RWPE1 (cell line): ENCODE data around the gene DAGLA.

Experiments used
- CTCF ChIA-PET: fragments of 350-600 bp; sonication (Branson Sonifier 250); formaldehyde crosslinking; extraction: SDS; loops from one replicate; lab custom pipeline; 2021; lab: Yijun Ruan, JAX
- POLR2A ChIA-PET: fragments of 400-600 bp; formaldehyde crosslinking; extraction: SDS; loops from one replicate; lab custom pipeline; 2020; ENCODE audit warnings: antibody characterized with exemption; ENCODE audit not compliant: low non-redundant PET; lab: Yijun Ruan, JAX
- DNase-seq: peaks from one replicate; pipeline ENCODE4 v3.0.0; 2012; ENCODE audit warnings: low spot score
- H3K27ac ChIP-seq: fragments of 450-650 bp; 2 replicates; pipeline ENCODE4 v1.5.1; 2017
- CTCF ChIP-seq: fragments of 450-650 bp; conservative IDR thresholded peaks from 2 replicates; pipeline ENCODE4 v1.5.1; 2017; ENCODE audit warnings: low read depth, mild to moderate bottlenecking

DAGLA gene

GRCh38 chr11:61714916-61715315 is 34.7 kb downstream of the DAGLA start:
- ChIA-PET CTCF (no interaction called here), POLR2A (no interaction called here)
- H3K27ac ChIP-seq: no peak overlapping the region

GRCh38 chr11:61715867-61716266 is 35.7 kb downstream of the DAGLA start:
- no peak for DNase-seq
- no peak for TF ChIP-seq CTCF
- H3K27ac ChIP-seq: no peak overlapping the region
- CTCF ChIA-PET: interaction anchor here (0.7 to 0.9 kb wide), 2 partner anchors 19 to 199 kb away, joined by 3 to 4 read pairs; no protein-coding TSS in a partner anchor
- POLR2A ChIA-PET: no interaction called here

More at GRCh38 chr11:61714916-61715315, 34.7 kb downstream of the DAGLA start:
- TF ChIP-seq CTCF: no peak
- no peak for DNase-seq

- H3K27ac ChIP-seq: no peak overlapping the region
- no peak for DNase-seq
- ChIA-PET CTCF (interaction anchor here (0.9 kb wide), 1 partner anchor 199 kb away, joined by 3 read pairs; no protein-coding TSS in a partner anchor), POLR2A (no interaction called here)
- no peak for TF ChIP-seq CTCF
Observed at GRCh38 chr11:61716478-61717285, 36.5 kb downstream of the DAGLA start.

GRCh38 chr11:61717286-61718033 is 37.3 kb downstream of the DAGLA start:
- ChIA-PET CTCF (interaction anchor here (0.6 to 1.1 kb wide), 3 partner anchors 16 to 104 kb away, joined by 3 to 4 read pairs (median 4); no protein-coding TSS in a partner anchor), POLR2A (no interaction called here)
- no peak overlapping the region for H3K27ac ChIP-seq
- no peak for TF ChIP-seq CTCF
- no peak for DNase-seq

GRCh38 chr11:61718046-61718531 is 37.9 kb downstream of the DAGLA start:
- DNase-seq: no peak
- ChIA-PET POLR2A (no interaction called here), CTCF (interaction anchor here (0.6 to 1.1 kb wide), 3 partner anchors 16 to 104 kb away, joined by 3 to 4 read pairs (median 4); no protein-coding TSS in a partner anchor)
- TF ChIP-seq CTCF: no peak
- no peak overlapping the region for H3K27ac ChIP-seq
